ENCODE measurements around the gene ALAS1.

ALAS1 gene

GRCh38 chr3:52246728-52247408 is 48.9 kb downstream of the ALAS1 start:
- Histone ChIP-seq H3K4me3 (ENCODE audit: extremely low read depth, insufficient read depth, low read length, poor library complexity, severe bottlenecking) (no peak overlapping the region), H3K4me1 (ENCODE audit: control insufficient read depth, insufficient read depth, low read length, poor library complexity, severe bottlenecking) (peaks cover 6% of the 10 kb centered on the region), H3K36me3 (ENCODE audit: control insufficient read depth, insufficient read depth, low read length) (peaks cover 35% of the 10 kb centered on the region), H3K9me3 (ENCODE audit: control insufficient read depth, low read length) (peaks cover 10% of the 10 kb centered on the region), H3K27ac (ENCODE audit: low read depth, low read length, severe bottlenecking) (no peak overlapping the region)
- 89 to 95% methylated on average over 10 to 12 of the region's 14 CpGs for WGBS, 2 experiments (ENCODE audit: insufficient coverage in 2 of 2)

GRCh38 chr3:52247409-52248164 is 49.6 kb downstream of the ALAS1 start:
- 96% methylated on average over 7 of the region's 7 CpGs for WGBS, 2 experiments (ENCODE audit: insufficient coverage in 2 of 2)
- H3K27ac ChIP-seq (ENCODE audit: low read depth, low read length, severe bottlenecking), result no peak overlapping the region
- H3K4me3 ChIP-seq (ENCODE audit: extremely low read depth, insufficient read depth, low read length, poor library complexity, severe bottlenecking), result no peak overlapping the region
- peaks cover 40% of the 10 kb centered on the region for H3K36me3 ChIP-seq (ENCODE audit: control insufficient read depth, insufficient read depth, low read length)
- H3K9me3 ChIP-seq (ENCODE audit: control insufficient read depth, low read length), result peaks cover 10% of the 10 kb centered on the region
- peaks cover 6% of the 10 kb centered on the region for H3K4me1 ChIP-seq (ENCODE audit: control insufficient read depth, insufficient read depth, low read length, poor library complexity, severe bottlenecking)

DNA sequence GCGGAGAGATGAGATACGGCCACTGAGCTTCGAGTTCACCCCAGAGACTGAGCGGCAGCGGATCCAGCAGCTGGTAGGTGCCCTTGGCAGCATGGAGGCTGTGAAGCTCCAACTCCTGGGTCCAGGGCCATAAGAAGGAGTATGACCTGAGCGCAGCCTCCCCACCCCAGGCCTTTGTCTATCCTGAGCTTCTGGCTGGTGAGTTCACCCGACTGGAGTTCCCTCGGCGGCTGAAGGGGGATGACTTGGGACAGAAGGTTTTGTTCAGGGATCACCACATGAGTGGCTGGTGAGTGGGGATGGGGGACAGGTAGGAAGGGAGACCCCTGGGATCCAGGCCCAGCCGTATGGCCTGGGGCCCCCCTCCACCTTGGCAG is 50.2 kb downstream of the ALAS1 start:
- peaks cover 6% of the 10 kb centered on the region for H3K4me1 ChIP-seq (ENCODE audit: control insufficient read depth, insufficient read depth, low read length, poor library complexity, severe bottlenecking)
- 96 to 97% methylated on average over 7 to 9 of the region's 10 CpGs for WGBS, 2 experiments (ENCODE audit: insufficient coverage in 2 of 2)
- H3K9me3 ChIP-seq (ENCODE audit: control insufficient read depth, low read length), result peaks cover 8% of the 10 kb centered on the region
- H3K4me3 ChIP-seq (ENCODE audit: extremely low read depth, insufficient read depth, low read length, poor library complexity, severe bottlenecking), result no peak overlapping the region
- H3K36me3 ChIP-seq (ENCODE audit: control insufficient read depth, insufficient read depth, low read length), result peaks cover 46% of the 10 kb centered on the region
- no peak overlapping the region for H3K27ac ChIP-seq (ENCODE audit: low read depth, low read length, severe bottlenecking)

DNA sequence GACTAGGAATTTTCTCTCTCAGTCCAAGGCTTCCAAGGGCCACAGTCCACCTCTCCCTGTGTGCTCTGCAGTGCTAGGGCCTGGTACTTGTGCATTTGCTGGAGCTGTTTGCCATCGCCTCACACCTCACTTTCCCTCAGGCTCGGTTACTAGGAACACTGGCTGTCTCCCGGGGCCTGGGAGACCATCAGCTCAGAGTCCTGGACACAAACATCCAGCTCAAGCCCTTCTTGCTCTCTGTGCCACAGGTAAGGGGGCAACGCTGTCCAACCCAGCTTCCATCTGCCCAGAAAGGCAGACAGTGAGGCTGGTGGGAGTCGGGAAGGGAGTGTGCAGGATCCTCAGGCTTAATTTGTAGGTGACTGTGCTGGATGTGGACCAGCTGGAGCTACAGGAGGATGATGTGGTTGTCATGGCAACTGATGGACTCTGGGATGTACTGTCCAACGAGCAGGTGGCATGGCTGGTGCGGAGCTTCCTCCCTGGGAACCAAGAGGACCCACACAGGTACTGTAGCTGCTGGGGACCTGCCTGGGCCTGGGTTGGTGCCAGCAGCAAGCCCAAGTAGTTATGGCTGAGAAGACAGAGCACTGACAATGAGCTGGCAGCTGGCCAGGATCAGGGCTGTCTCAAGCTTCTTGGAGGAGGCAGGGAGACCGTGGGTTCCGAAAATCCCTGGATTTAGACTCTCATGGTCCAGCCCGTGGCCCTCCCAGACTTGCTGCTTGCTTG is 51.0 kb downstream of the ALAS1 start:
- 93 to 94% methylated on average over 10 of the region's 10 CpGs for WGBS, 2 experiments (ENCODE audit: insufficient coverage in 2 of 2)
- Histone ChIP-seq H3K36me3 (ENCODE audit: control insufficient read depth, insufficient read depth, low read length) (peaks cover 54% of the 10 kb centered on the region), H3K9me3 (ENCODE audit: control insufficient read depth, low read length) (no peaks in the 10 kb centered on the region), H3K4me3 (ENCODE audit: extremely low read depth, insufficient read depth, low read length, poor library complexity, severe bottlenecking) (no peak overlapping the region), H3K4me1 (ENCODE audit: control insufficient read depth, insufficient read depth, low read length, poor library complexity, severe bottlenecking) (peaks cover 5% of the 10 kb centered on the region), H3K27ac (ENCODE audit: low read depth, low read length, severe bottlenecking) (no peak overlapping the region)

- H3K9me3 ChIP-seq (ENCODE audit: control insufficient read depth, low read length), result no peaks in the 10 kb centered on the region
- no peaks in the 10 kb centered on the region for H3K4me1 ChIP-seq (ENCODE audit: control insufficient read depth, insufficient read depth, low read length, poor library complexity, severe bottlenecking)
- no peak overlapping the region for H3K4me3 ChIP-seq (ENCODE audit: extremely low read depth, insufficient read depth, low read length, poor library complexity, severe bottlenecking)
- H3K36me3 ChIP-seq (ENCODE audit: control insufficient read depth, insufficient read depth, low read length), result peaks cover 61% of the 10 kb centered on the region
- 93 to 95% methylated on average over 5 to 6 of the region's 6 CpGs for WGBS, 2 experiments (ENCODE audit: insufficient coverage in 2 of 2)
- H3K27ac ChIP-seq (ENCODE audit: low read depth, low read length, severe bottlenecking), result no peak overlapping the region
These were observed 51.7 kb downstream of the ALAS1 start for GRCh38 chr3:52249683-52250082.

GRCh38 chr3:52250122-52250521 is 52.2 kb downstream of the ALAS1 start:
- Histone ChIP-seq H3K4me3 (ENCODE audit: extremely low read depth, insufficient read depth, low read length, poor library complexity, severe bottlenecking) (no peak overlapping the region), H3K9me3 (ENCODE audit: control insufficient read depth, low read length) (no peaks in the 10 kb centered on the region), H3K36me3 (ENCODE audit: control insufficient read depth, insufficient read depth, low read length) (peaks cover 65% of the 10 kb centered on the region), H3K27ac (ENCODE audit: low read depth, low read length, severe bottlenecking) (no peak overlapping the region), H3K4me1 (ENCODE audit: control insufficient read depth, insufficient read depth, low read length, poor library complexity, severe bottlenecking) (no peaks in the 10 kb centered on the region)
- WGBS, 2 experiments (ENCODE audit: insufficient coverage in 2 of 2), result 88 to 100% methylated on average over 1 of the region's 1 CpG

DNA sequence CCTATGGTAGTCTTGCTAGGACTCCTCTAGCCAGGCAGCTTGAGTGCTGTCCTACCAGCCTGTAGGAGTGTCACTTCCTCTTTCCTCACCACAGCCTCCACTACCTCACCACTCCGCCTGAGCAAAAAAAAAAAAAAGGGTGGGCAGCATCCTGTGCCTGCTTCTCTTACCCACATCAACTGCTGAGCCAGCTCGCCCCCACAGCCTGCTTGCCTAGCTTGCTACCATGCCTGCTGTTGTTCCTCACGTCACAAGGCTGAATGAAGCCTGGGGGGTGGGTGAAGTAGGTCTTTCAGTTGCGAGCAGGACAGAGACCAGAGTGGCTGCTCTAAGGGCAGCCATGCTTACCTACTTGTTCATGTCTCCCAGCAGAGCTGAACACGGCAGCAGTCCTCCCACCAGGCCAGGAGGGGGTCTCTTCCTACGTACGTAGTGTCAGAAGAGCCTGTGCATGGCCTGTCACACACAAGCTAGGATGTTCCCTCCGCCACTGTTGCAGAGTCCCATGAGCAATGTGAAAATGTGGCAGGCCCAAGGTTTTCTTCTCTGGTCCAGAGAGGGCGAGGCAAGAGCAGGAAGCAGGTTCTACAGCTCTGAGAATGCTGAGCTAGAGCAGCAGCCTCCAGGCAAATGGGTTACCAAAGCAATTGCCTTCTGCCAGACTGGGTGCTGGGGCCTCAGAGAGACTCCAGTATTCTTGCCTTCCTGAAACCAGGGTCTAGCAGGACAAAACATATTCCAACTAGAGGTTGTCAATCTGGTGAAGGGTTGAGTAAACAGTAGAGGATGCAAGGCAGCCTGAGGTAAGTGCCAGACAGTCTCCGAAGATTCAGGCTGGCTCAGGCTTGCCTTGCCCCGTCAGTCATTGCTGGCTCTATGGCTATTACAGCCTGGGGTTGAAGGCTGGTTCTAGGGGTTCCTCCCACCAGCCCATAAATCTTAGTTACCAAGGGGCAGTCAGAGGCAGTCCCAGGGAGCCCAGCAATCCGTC is 55.6 kb downstream of the ALAS1 start:
- H3K4me1 ChIP-seq (ENCODE audit: control insufficient read depth, insufficient read depth, low read length, poor library complexity, severe bottlenecking), result no peaks in the 10 kb centered on the region
- no peak overlapping the region for H3K4me3 ChIP-seq (ENCODE audit: extremely low read depth, insufficient read depth, low read length, poor library complexity, severe bottlenecking)
- H3K27ac ChIP-seq (ENCODE audit: low read depth, low read length, severe bottlenecking), result peak overlapping the region; percentile 36
- no peaks in the 10 kb centered on the region for H3K9me3 ChIP-seq (ENCODE audit: control insufficient read depth, low read length)
- H3K36me3 ChIP-seq (ENCODE audit: control insufficient read depth, insufficient read depth, low read length), result peaks cover 94% of the 10 kb centered on the region
- WGBS, 2 experiments (ENCODE audit: insufficient coverage in 2 of 2), result 94 to 98% methylated on average over 9 of the region's 12 CpGs

- Histone ChIP-seq H3K36me3 (ENCODE audit: control insufficient read depth, insufficient read depth, low read length) (peaks cover 94% of the 10 kb centered on the region), H3K4me3 (ENCODE audit: extremely low read depth, insufficient read depth, low read length, poor library complexity, severe bottlenecking) (no peak overlapping the region), H3K27ac (ENCODE audit: low read depth, low read length, severe bottlenecking) (no peak overlapping the region), H3K9me3 (ENCODE audit: control insufficient read depth, low read length) (no peaks in the 10 kb centered on the region), H3K4me1 (ENCODE audit: control insufficient read depth, insufficient read depth, low read length, poor library complexity, severe bottlenecking) (peaks cover 2% of the 10 kb centered on the region)
- 96 to 97% methylated on average over 6 of the region's 9 CpGs for WGBS, 2 experiments (ENCODE audit: insufficient coverage in 2 of 2)
These were observed 56.6 kb downstream of the ALAS1 start for GRCh38 chr3:52254608-52255007.

- Histone ChIP-seq H3K36me3 (ENCODE audit: control insufficient read depth, insufficient read depth, low read length) (peaks cover 97% of the 10 kb centered on the region), H3K27ac (ENCODE audit: low read depth, low read length, severe bottlenecking) (no peak overlapping the region), H3K4me3 (ENCODE audit: extremely low read depth, insufficient read depth, low read length, poor library complexity, severe bottlenecking) (no peak overlapping the region), H3K4me1 (ENCODE audit: control insufficient read depth, insufficient read depth, low read length, poor library complexity, severe bottlenecking) (peaks cover 2% of the 10 kb centered on the region), H3K9me3 (ENCODE audit: control insufficient read depth, low read length) (no peaks in the 10 kb centered on the region)
- WGBS, 2 experiments (ENCODE audit: insufficient coverage in 2 of 2), result no CpG with 5 or more reads among the region's 3 CpGs
These were observed 58.2 kb downstream of the ALAS1 start for GRCh38 chr3:52256159-52256558.

DNA sequence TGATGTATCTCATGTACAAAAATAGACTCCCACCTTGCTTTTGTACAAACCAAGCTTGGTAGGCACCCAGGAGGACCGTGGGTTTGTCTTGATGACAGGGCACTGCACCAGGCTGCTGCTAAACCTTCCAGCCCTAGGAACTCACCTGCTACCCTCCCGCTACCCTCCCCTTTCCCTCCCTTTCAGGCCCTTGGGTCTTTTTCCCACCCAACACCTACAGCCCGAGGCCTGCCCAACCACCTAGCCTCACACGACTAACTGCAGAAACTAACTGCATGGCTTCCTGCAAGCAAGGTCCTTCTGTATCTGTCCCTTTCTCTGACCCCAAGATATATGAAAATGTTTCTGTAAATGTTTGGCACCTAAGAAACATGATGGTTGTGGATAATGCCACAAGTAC is 58.7 kb downstream of the ALAS1 start:
- peaks cover 98% of the 10 kb centered on the region for H3K36me3 ChIP-seq (ENCODE audit: control insufficient read depth, insufficient read depth, low read length)
- 89 to 100% methylated on average over 1 to 4 of the region's 4 CpGs for WGBS, 2 experiments (ENCODE audit: insufficient coverage in 2 of 2)
- H3K27ac ChIP-seq (ENCODE audit: low read depth, low read length, severe bottlenecking), result no peak overlapping the region
- no peak overlapping the region for H3K4me3 ChIP-seq (ENCODE audit: extremely low read depth, insufficient read depth, low read length, poor library complexity, severe bottlenecking)
- H3K9me3 ChIP-seq (ENCODE audit: control insufficient read depth, low read length), result no peaks in the 10 kb centered on the region
- peaks cover 2% of the 10 kb centered on the region for H3K4me1 ChIP-seq (ENCODE audit: control insufficient read depth, insufficient read depth, low read length, poor library complexity, severe bottlenecking)
